Panc1 (cell line): ENCODE data around the gene DDX18. TPM values are rescaled to one million over a fixed set of nuclear protein-coding genes. Genes with fewer than 3 reads are reported as not detected.
A peak's percentile ranks its signal among the peaks of the same experiment; 100 is the strongest.

Experiments
- ATAC-seq: fragments of 200-7000 bp; cut with Tn5 transposase; 2 replicates; pipeline ENCODE4 v1.9.1; 2020; ENCODE audit warnings: mild to moderate bottlenecking, moderate library complexity
- Bru-seq: library from RNA; stranded (reverse); fragments of 400-500 nt; gene quantifications from one replicate; lab custom pipeline; 2021; lab: Mats Ljungman, UMichigan
- BruChase-seq, 2 experiments: library from RNA; stranded (reverse); fragments of 400-500 nt; gene quantifications; one replicate each; lab custom pipeline; 2021; lab: Mats Ljungman, UMichigan
- BruUV-seq: library from RNA; stranded (reverse); fragments of 400-500 nt; replicated peaks from 2 replicates; lab custom pipeline; 2021; lab: Mats Ljungman, UMichigan
- CTCF ChIA-PET: fragments of 300-600 bp; sonication (Branson Sonifier 250); formaldehyde crosslinking; loops from one replicate; lab custom pipeline; 2022; ENCODE audit warnings: antibody characterized with exemption; lab: Charles Lee
- POLR2A ChIA-PET: fragments of 300-600 bp; sonication (Branson Sonifier 250); formaldehyde crosslinking; loops from one replicate; lab custom pipeline; 2022; ENCODE audit warnings: antibody characterized with exemption; lab: Charles Lee
- DNase-seq: peaks from one replicate; pipeline ENCODE4 v3.0.0-alpha.2; 2010; ENCODE audit warnings: low read depth, low spot score
- H3K27ac ChIP-seq: 2 replicates; pipeline ENCODE4 v1.5.1; 2011; ENCODE audit warnings: mild to moderate bottlenecking, low read length, inconsistent platforms
- H3K27me3 ChIP-seq: fragments of 200-500 bp; sonication (Bioruptor generic); 2 replicates; pipeline ENCODE4 v1.6.0; 2014; ENCODE audit warnings: low read length, inconsistent platforms; ENCODE audit not compliant: control insufficient read depth, insufficient read depth
- H3K36me3 ChIP-seq: fragments of 200-500 bp; sonication (Bioruptor generic); 2 replicates; pipeline ENCODE4 v1.5.1; 2014; ENCODE audit warnings: inconsistent platforms, mild to moderate bottlenecking, low read length, moderate library complexity; ENCODE audit not compliant: control insufficient read depth, insufficient read depth
- H3K4me1 ChIP-seq: 2 replicates; pipeline ENCODE4 v1.5.1; 2011; ENCODE audit warnings: inconsistent platforms, mild to moderate bottlenecking, low read length, moderate library complexity; ENCODE audit not compliant: control insufficient read depth, insufficient read depth
- H3K4me3 ChIP-seq, 2 experiments: 2 replicates each; pipeline ENCODE4 v1.5.1; 2011 to 2012; ENCODE audit warnings: low read depth in 2 of 2, low read length in 2 of 2, mild to moderate bottlenecking in 2 of 2, inconsistent platforms in 1 of 2, moderate library complexity in 1 of 2
- H3K9me3 ChIP-seq: fragments of 200-500 bp; sonication (Bioruptor generic); 2 replicates; pipeline ENCODE4 v1.5.1; 2014; ENCODE audit warnings: low read depth, mild to moderate bottlenecking, inconsistent platforms, low read length, moderate library complexity; ENCODE audit not compliant: control insufficient read depth, insufficient read depth
- CTCF ChIP-seq: fragments of 450-650 bp; IDR thresholded peaks from 2 replicates; pipeline ENCODE4 v1.5.1; 2017; ENCODE audit warnings: mild to moderate bottlenecking
- POLR2AphosphoS5 ChIP-seq: IDR thresholded peaks from 2 replicates; pipeline ENCODE4 v1.6.1; 2012; ENCODE audit warnings: mild to moderate bottlenecking, low read depth, low read length, moderate library complexity
- REST ChIP-seq, 2 experiments: IDR thresholded peaks; 2 replicates each; pipeline ENCODE4 v1.6.1; 2011 to 2012; ENCODE audit warnings: low read depth in 2 of 2, control low read depth in 1 of 2, low read length in 1 of 2, mild to moderate bottlenecking in 1 of 2, moderate library complexity in 1 of 2; ENCODE audit not compliant: insufficient read depth in 1 of 2
- SIN3A ChIP-seq: IDR thresholded peaks from 2 replicates; pipeline ENCODE4 v1.6.1; 2012; ENCODE audit warnings: low read depth, mild to moderate bottlenecking, low read length, moderate library complexity, borderline replicate concordance; ENCODE audit not compliant: insufficient read depth
- TCF7L2 ChIP-seq: IDR thresholded peaks from 2 replicates; pipeline ENCODE4 v1.6.1; 2011; ENCODE audit warnings: mild to moderate bottlenecking, low read depth, low read length, inconsistent platforms
- in situ Hi-C: cut with HindIII; loops from 2 replicates; pipeline ENCODE4 v1.10.0; 2016; ENCODE audit warnings: low sequenced_read_pairs, low pct_unique_long_range_greater_than_20kb
- intact Hi-C: fragments of 100-400 bp; cut with micrococcal nuclease; formaldehyde crosslinking; loops from one replicate; pipeline ENCODE4 v1.10.0; 2022; ENCODE audit not compliant: unreplicated experiment
- long read RNA-seq: library from polyadenylated mRNA; unstranded; transcript quantifications from one replicate; pipeline ENCODE4 v2.0.0, GENCODE V29; 2021; ENCODE audit not compliant: unreplicated experiment
- polyA plus RNA-seq: library from polyadenylated mRNA; unstranded; fragments of >200 nt; gene quantifications from one replicate; pipeline ENCODE4 v1.2.1, GENCODE V29; 2012; ENCODE audit warnings: missing spikeins; ENCODE audit not compliant: insufficient read length
- total RNA-seq: library from RNA; stranded (reverse); gene quantifications from one replicate; pipeline ENCODE4 v1.2.1, GENCODE V29; 2021; ENCODE audit not compliant: unreplicated experiment

Gene DDX18
- total RNA-seq, result 82.0 TPM
- 39.2 TPM for polyA plus RNA-seq
- percentile 92 among the genes with signal in this experiment for Bru-seq, nascent RNA
- percentile 97 among the genes with signal in this experiment for BruChase-seq, experiment 1, labeled RNA remaining after a 2-hour chase
- BruChase-seq, experiment 2, labeled RNA remaining after a 6-hour chase, result percentile 98 among the genes with signal in this experiment
- long read RNA-seq, transcript DDX18-201 (14 exons, 3,796 nt), result major isoform, 47 of 132 reads
- long read RNA-seq, partial matches to known transcripts, result 49 of 132 reads
- long read RNA-seq, other reads (novel, unspliced or antisense), result 36 of 132 reads

GRCh38 chr2:117814417-117815264 lies at the start of gene DDX18:
DDX18 (plus strand) TSS chr2:117814691; CDS start chr2:117814778, 87 bp downstream.
- Histone ChIP-seq H3K36me3 (peaks cover 31% of the 10 kb centered on the region), H3K27me3 (peaks cover 4% of the 10 kb centered on the region), H3K4me3 (peak within 1 kb of the TSS; percentile 98 to 99), H3K9me3 (no peaks in the 10 kb centered on the region), H3K4me1 (peaks cover 16% of the 10 kb centered on the region), H3K27ac (peak within 1 kb of the TSS; percentile 89)
- no peak for TF ChIP-seq REST (IDR thresholded peaks at IDR 0.05; ENCODE audit: insufficient read depth in 1 of 2, low read depth in 2 of 2, low read length in 1 of 2)
- TF ChIP-seq SIN3A, result 0 out of 2 replicates have a peak, but pooled peaks have one; percentile 68
- peak; percentile 100 for TF ChIP-seq CTCF
- TF ChIP-seq POLR2AphosphoS5, result peak; percentile 83
- TF ChIP-seq TCF7L2, result peak; percentile 41; the same call in 1 of the 2 replicates
- BruUV-seq, result TSS peak; percentile 81
- peak; percentile 100 for ATAC-seq
- in situ Hi-C loops, result no loop called here
- POLR2A ChIA-PET, result interaction anchor here (0.6 kb wide), 1 partner anchor 25 kb away, joined by 3 read pairs; no protein-coding TSS in a partner anchor
- DNase-seq, result peak; percentile 95
- intact Hi-C loops, result no loop called here
- CTCF ChIA-PET, result interaction anchor here (0.7 to 0.8 kb wide), 7 partner anchors 112 to 1427 kb away, joined by 3 to 4 read pairs (median 3); no protein-coding TSS in a partner anchor

- intact Hi-C loops (loop anchor here (5.0 kb wide), 1 partner anchor 298 kb away; no protein-coding TSS in a partner anchor), in situ Hi-C loops (no loop called here)
- H3K27ac ChIP-seq, result no peak overlapping the region
- TF ChIP-seq SIN3A (no peak), POLR2AphosphoS5 (no peak), REST (IDR thresholded peaks at IDR 0.05; ENCODE audit: insufficient read depth in 1 of 2, low read depth in 2 of 2, low read length in 1 of 2) (no peak), CTCF (no peak)
- no peak overlapping the region for H3K4me3 ChIP-seq
- POLR2A ChIA-PET, result no interaction called here
- H3K36me3 ChIP-seq, result no peaks in the 10 kb centered on the region
- no peaks in the 10 kb centered on the region for H3K27me3 ChIP-seq
- no peak for DNase-seq
- no peaks in the 10 kb centered on the region for H3K9me3 ChIP-seq
- H3K4me1 ChIP-seq, result no peaks in the 10 kb centered on the region
- no peak for ATAC-seq
- BruUV-seq, result no TSS peak
- CTCF ChIA-PET, result no interaction called here
These were observed 43.8 kb upstream of the DDX18 start for GRCh38 chr2:117770730-117771129.
